Neural progenitor cell (in vitro differentiated cells): Measurements from ENCODE around the gene RAPH1. TPM values are rescaled to one million over a fixed set of nuclear protein-coding genes. Genes with fewer than 3 reads are reported as not detected.

Source experiments
- DNase-seq: peaks from one replicate; pipeline ENCODE4 v3.0.0-alpha.2; 2016; ENCODE audit warnings: low spot score
- H2AFZ ChIP-seq: fragments of 200-600 bp; sonication (generic); replicated peaks from 2 replicates; pipeline ENCODE4 v1.6.1; 2016; ENCODE audit warnings: antibody characterized with exemption
- H3F3A ChIP-seq: fragments of 200-600 bp; sonication (generic); 2 replicates; pipeline ENCODE4 v1.6.1; 2016; ENCODE audit warnings: antibody characterized with exemption, low read depth
- H3K27ac ChIP-seq: fragments of 200-600 bp; sonication (generic); 2 replicates; pipeline ENCODE4 v1.5.1; 2016; ENCODE audit warnings: mild to moderate bottlenecking
- H3K27me3 ChIP-seq: fragments of 200-600 bp; sonication (generic); 2 replicates; pipeline ENCODE4 v1.6.1; 2016; ENCODE audit warnings: mild to moderate bottlenecking, moderate library complexity
- H3K36me3 ChIP-seq: fragments of 200-600 bp; sonication (generic); 2 replicates; pipeline ENCODE4 v1.5.1; 2016
- H3K4me1 ChIP-seq: fragments of 200-600 bp; sonication (generic); 2 replicates; pipeline ENCODE4 v1.6.1; 2016; ENCODE audit warnings: mixed run types
- H3K4me2 ChIP-seq: fragments of 200-600 bp; sonication (generic); 2 replicates; pipeline ENCODE4 v1.6.1; 2016
- H3K4me3 ChIP-seq: fragments of 200-600 bp; sonication (generic); 2 replicates; pipeline ENCODE4 v1.5.1; 2016
- H3K79me2 ChIP-seq: fragments of 200-600 bp; sonication (generic); 2 replicates; pipeline ENCODE4 v1.6.1; 2016; ENCODE audit warnings: low read depth
- H3K9ac ChIP-seq: fragments of 200-600 bp; sonication (generic); 2 replicates; pipeline ENCODE4 v1.6.1; 2016
- H3K9me3 ChIP-seq: fragments of 200-600 bp; sonication (generic); 2 replicates; pipeline ENCODE4 v1.5.1; 2016; ENCODE audit warnings: low read depth
- H4K20me1 ChIP-seq: fragments of 200-600 bp; sonication (generic); 2 replicates; pipeline ENCODE4 v1.6.1; 2016; ENCODE audit warnings: low read depth
- H3K27ac Mint-ChIP-seq: 3 replicates; pipeline ENCODE4 v1.8.0; 2021; ENCODE audit warnings: mixed read lengths
- H3K27me3 Mint-ChIP-seq: 2 replicates; pipeline ENCODE4 v1.8.0; 2022; ENCODE audit warnings: low read depth, mild to moderate bottlenecking, inconsistent platforms, moderate library complexity, mixed read lengths; ENCODE audit not compliant: insufficient read depth
- H3K36me3 Mint-ChIP-seq: 3 replicates; pipeline ENCODE4 v1.8.0; 2021; ENCODE audit warnings: mixed read lengths
- H3K4me1 Mint-ChIP-seq: 3 replicates; pipeline ENCODE4 v1.8.0; 2021; ENCODE audit warnings: mixed read lengths
- H3K4me3 Mint-ChIP-seq: 3 replicates; pipeline ENCODE4 v1.8.0; 2021; ENCODE audit warnings: mild to moderate bottlenecking, moderate library complexity, mixed read lengths
- H3K9me3 Mint-ChIP-seq: 3 replicates; pipeline ENCODE4 v1.8.0; 2020; ENCODE audit warnings: mixed read lengths
- CTCF ChIP-seq: fragments of 200-600 bp; sonication (generic); IDR thresholded peaks from 2 replicates; pipeline ENCODE4 v1.5.1; 2017; ENCODE audit warnings: antibody characterized with exemption, mild to moderate bottlenecking
- EZH2 ChIP-seq: fragments of 200-600 bp; sonication (generic); IDR thresholded peaks from 2 replicates; pipeline ENCODE4 v1.6.1; 2017; ENCODE audit warnings: antibody characterized with exemption, mild to moderate bottlenecking, moderate library complexity
- EZH2phosphoT487 ChIP-seq: fragments of 200-600 bp; sonication (generic); IDR thresholded peaks from 2 replicates; pipeline ENCODE4 v1.6.1; 2017; ENCODE audit warnings: antibody characterized with exemption
- total RNA-seq: library from RNA; depleted of rRNA; stranded (reverse); fragments of >200 nt; gene quantifications from 2 replicates; pipeline ENCODE4 v1.2.3, GENCODE V29; 2015; ENCODE audit warnings: low replicate concordance

Gene RAPH1
- total RNA-seq, 1 donor from 2014 or later = 11.2 TPM

DNA sequence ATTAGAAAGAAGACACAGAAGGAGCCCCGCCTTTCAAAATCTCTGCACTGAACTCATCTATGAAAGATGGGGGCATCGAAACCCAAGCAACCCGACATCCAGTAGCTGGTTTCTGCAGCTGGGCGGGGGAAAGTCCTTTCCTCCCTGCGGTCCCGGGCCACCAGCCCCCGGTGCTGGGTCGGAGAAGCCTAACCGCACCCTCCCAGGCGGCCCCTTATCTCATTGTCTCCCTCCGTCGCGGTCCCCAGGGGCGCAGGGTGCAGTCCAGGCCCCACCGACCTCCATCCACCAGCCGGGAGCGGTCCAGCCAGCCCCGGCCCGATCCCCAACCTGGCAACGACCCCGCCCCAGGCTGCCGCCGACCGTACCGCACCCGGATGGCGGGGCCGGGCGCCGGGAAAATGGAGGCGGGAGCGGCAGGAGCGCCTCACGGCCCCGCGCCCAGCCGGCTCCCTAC, 452 bp downstream of the RAPH1 start:
- DNase-seq = no peak
- Histone ChIP-seq H3K27ac (peak overlapping the region; percentile 68), H3K27me3 (no peaks in the 10 kb centered on the region), H2AFZ (peak overlapping the region; percentile 89), H3K4me1 (peaks cover 16% of the 10 kb centered on the region), H4K20me1 (peaks cover 22% of the 10 kb centered on the region), H3F3A (peaks cover 29% of the 10 kb centered on the region), H3K4me3 (peak overlapping the region; percentile 94), H3K9ac (peak overlapping the region; percentile 61), H3K36me3 (no peaks in the 10 kb centered on the region), H3K9me3 (no peaks in the 10 kb centered on the region), H3K4me2 (peak overlapping the region; percentile 99), H3K79me2 (peaks cover 46% of the 10 kb centered on the region)
- peaks cover 3% of the 10 kb centered on the region for H3K36me3 Mint-ChIP-seq
- peaks cover 15% of the 10 kb centered on the region for H3K9me3 Mint-ChIP-seq
- H3K27me3 Mint-ChIP-seq = peaks cover 7% of the 10 kb centered on the region
- H3K4me1 Mint-ChIP-seq = peaks cover 26% of the 10 kb centered on the region
- peak overlapping the region; percentile 93 for H3K4me3 Mint-ChIP-seq
- no peak for TF ChIP-seq EZH2
- peak overlapping the region; percentile 18 for H3K27ac Mint-ChIP-seq

DNA sequence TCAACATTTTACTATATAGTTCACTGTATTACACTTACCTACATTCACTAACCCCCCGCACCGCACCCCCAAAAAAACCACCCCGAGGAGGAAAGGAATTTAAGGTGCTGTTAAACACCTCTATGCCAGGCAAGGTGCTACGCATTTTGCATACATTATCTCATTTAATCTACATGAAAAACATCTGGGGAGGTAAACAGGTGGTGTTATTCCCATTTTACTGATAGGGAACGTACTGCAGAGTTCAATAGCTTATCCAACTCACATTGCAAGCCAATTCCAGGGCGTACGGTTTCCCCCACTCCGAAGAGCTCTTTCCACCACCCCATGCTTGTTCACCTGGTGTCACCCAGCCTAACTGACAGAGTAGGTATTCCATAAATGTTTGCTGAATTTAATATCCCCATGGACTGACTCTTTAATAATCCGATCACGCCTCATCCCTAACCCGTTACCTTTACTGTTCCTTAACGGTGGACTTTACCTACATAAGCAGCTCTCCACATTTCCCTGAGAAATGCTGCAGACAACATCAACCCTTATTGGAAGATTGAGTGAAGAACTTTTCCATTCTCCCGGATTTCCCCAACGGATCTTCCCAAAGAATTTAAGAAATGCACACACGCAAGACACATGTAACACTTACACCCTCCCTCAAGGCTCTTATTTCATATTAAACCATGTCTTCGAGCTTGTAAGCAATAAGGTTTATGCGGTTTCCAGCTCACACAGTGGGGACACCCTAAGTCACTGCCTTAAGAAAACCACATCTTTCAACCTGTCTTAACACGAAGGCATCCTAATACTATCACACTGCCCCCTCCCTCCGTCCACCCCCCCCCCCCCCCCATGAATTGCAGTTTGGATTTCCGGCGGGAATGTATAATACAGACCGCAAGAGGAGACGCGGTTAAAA, 1.2 kb downstream of the RAPH1 start:
- TF ChIP-seq CTCF (no peak), EZH2phosphoT487 (no peak), EZH2 (no peak)
- peak overlapping the region; percentile 61 for H3K9ac ChIP-seq
- H3K27ac ChIP-seq = no peak overlapping the region
- H2AFZ ChIP-seq = no peak overlapping the region
- Mint-ChIP-seq H3K4me1 (peaks cover 26% of the 10 kb centered on the region), H3K9me3 (peaks cover 13% of the 10 kb centered on the region), H3K27me3 (peaks cover 7% of the 10 kb centered on the region), H3K4me3 (peak overlapping the region; percentile 93), H3K27ac (no peak overlapping the region), H3K36me3 (peaks cover 3% of the 10 kb centered on the region)
- H4K20me1 ChIP-seq = peaks cover 22% of the 10 kb centered on the region
- no peaks in the 10 kb centered on the region for H3K9me3 ChIP-seq
- peaks cover 29% of the 10 kb centered on the region for H3F3A ChIP-seq
- peak overlapping the region; percentile 99 for H3K4me2 ChIP-seq
- peak; percentile 12 for DNase-seq
- H3K36me3 ChIP-seq = no peaks in the 10 kb centered on the region
- H3K79me2 ChIP-seq = peaks cover 53% of the 10 kb centered on the region
- H3K4me3 ChIP-seq = peak overlapping the region; percentile 94
- no peaks in the 10 kb centered on the region for H3K27me3 ChIP-seq
- peaks cover 16% of the 10 kb centered on the region for H3K4me1 ChIP-seq

- DNase-seq = peak; percentile 52
- H3K27me3 ChIP-seq = no peaks in the 10 kb centered on the region
- Mint-ChIP-seq H3K4me3 (peak overlapping the region; percentile 93), H3K27ac (no peak overlapping the region), H3K27me3 (peaks cover 7% of the 10 kb centered on the region), H3K4me1 (peaks cover 26% of the 10 kb centered on the region), H3K9me3 (peaks cover 5% of the 10 kb centered on the region), H3K36me3 (peaks cover 3% of the 10 kb centered on the region)
- H4K20me1 ChIP-seq = peaks cover 22% of the 10 kb centered on the region
- peaks cover 29% of the 10 kb centered on the region for H3F3A ChIP-seq
- H3K4me1 ChIP-seq = peaks cover 16% of the 10 kb centered on the region
- H3K9me3 ChIP-seq = no peaks in the 10 kb centered on the region
- no peak overlapping the region for H3K9ac ChIP-seq
- no peak for TF ChIP-seq EZH2phosphoT487
- TF ChIP-seq EZH2 = no peak
- no peak for TF ChIP-seq CTCF
- H3K27ac ChIP-seq = no peak overlapping the region
- no peaks in the 10 kb centered on the region for H3K36me3 ChIP-seq
- peak overlapping the region; percentile 94 for H3K4me3 ChIP-seq
- peaks cover 60% of the 10 kb centered on the region for H3K79me2 ChIP-seq
- H3K4me2 ChIP-seq = peak overlapping the region; percentile 99
- no peak overlapping the region for H2AFZ ChIP-seq
Observed at GRCh38 chr2:203532957-203533658, 2.0 kb downstream of the RAPH1 start.
